ENCODE data around the gene ZHX3. TPM values are rescaled to one million over a fixed set of nuclear protein-coding genes. Genes with fewer than 3 reads are reported as not detected.

ZHX3 gene
- total and polyA plus RNA-seq, 2 of the 13 experiments (the other 11 are each of a cell fraction or from before 2014, with no cell fraction given) = 8.4 to 11.7 TPM

- TF ChIP-seq RFX1 (IDR thresholded peaks at IDR 0.05) (no peak), ARNT2 (CRISPR knock-in tag; IDR thresholded peaks at IDR 0.05; ENCODE audit: low read depth) (peak; percentile 75; the same call in 1 of the 2 replicates), ZFP90 (CRISPR knock-in tag; IDR thresholded peaks at IDR 0.05; ENCODE audit: borderline replicate concordance) (no peak), SRSF1 (optimal IDR thresholded peaks at IDR 0.05; ENCODE audit: low read depth, low read length) (no peak), ZFYVE20 (CRISPR knock-in tag; IDR thresholded peaks at IDR 0.05; ENCODE audit: borderline replicate concordance, low read depth) (peak; percentile 41; the same call in 1 of the 2 replicates), HES4 (CRISPR knock-in tag; IDR thresholded peaks at IDR 0.05; ENCODE audit: borderline replicate concordance) (0 out of 2 replicates have a peak, but pooled peaks have one; percentile 40), ZNF672 (CRISPR knock-in tag; IDR thresholded peaks at IDR 0.05) (0 out of 2 replicates have a peak, but pooled peaks have one; percentile 55), JARID2 (CRISPR knock-in tag; IDR thresholded peaks at IDR 0.05; ENCODE audit: insufficient replicate concordance) (no peak), NPAS2 (CRISPR knock-in tag; IDR thresholded peaks at IDR 0.05; ENCODE audit: borderline replicate concordance) (no peak), RBAK (CRISPR knock-in tag; IDR thresholded peaks at IDR 0.05) (no peak), NFKB2 (CRISPR knock-in tag; IDR thresholded peaks at IDR 0.05; ENCODE audit: borderline replicate concordance) (no peak), ZNF142 (CRISPR knock-in tag; IDR thresholded peaks at IDR 0.05) (peak; percentile 99), ZNF777 (CRISPR knock-in tag; IDR thresholded peaks at IDR 0.05) (peak; percentile 93), ZNF124 (CRISPR knock-in tag; IDR thresholded peaks at IDR 0.05) (no peak), NR2F6 (IDR thresholded peaks at IDR 0.05) (no peak), NR2F6 (CRISPR knock-in tag; IDR thresholded peaks at IDR 0.05) (no peak), CBX2 (IDR thresholded peaks at IDR 0.05; ENCODE audit: low read depth, low read length) (no peak), CBX2 (CRISPR knock-in tag; IDR thresholded peaks at IDR 0.05; ENCODE audit: low read depth) (no peak), ISL2 (CRISPR knock-in tag; IDR thresholded peaks at IDR 0.05) (no peak), ZNF280B (CRISPR knock-in tag; IDR thresholded peaks at IDR 0.05; ENCODE audit: borderline replicate concordance) (peak; percentile 28; the same call in 1 of the 2 replicates)
Measured at GRCh38 chr20:41365777-41366545, 48.4 kb upstream of the ZHX3 start (continued).
